HG02973 (cell line): ENCODE measurements around the gene OR5T1.

Experiments
- ATAC-seq: cut with Tn5 transposase; IDR thresholded peaks from one replicate; pipeline ENCODE4 v1.9.1; 2021; ENCODE audit warnings: moderate library complexity; ENCODE audit not compliant: unreplicated experiment

Gene OR5T1

GRCh38 chr11:56273854-56274253, at the start of gene OR5T1:
OR5T1 (plus strand) TSS chr11:56274154; CDS start chr11:56275639, 1,485 bp downstream.
- no peak for ATAC-seq

- no peak for ATAC-seq
These were observed 39.8 kb upstream of the OR5T1 start, which contains the start of gene OR5T2 for GRCh38 chr11:56234155-56234554. OR5T2 (minus strand) TSS chr11:56234255; CDS start chr11:56233062, 1,193 bp downstream.

- no peak for ATAC-seq
These were observed 22.0 kb upstream of the OR5T1 start, which contains the start of gene OR5T3 for GRCh38 chr11:56251954-56252353. OR5T3 (plus strand) TSS chr11:56252254; CDS start chr11:56252254, 0 bp downstream.

- no peak for ATAC-seq
These were observed 2.9 kb upstream of the OR5T1 start for GRCh38 chr11:56271092-56271491.

- no peak for ATAC-seq
These were observed 18.2 kb downstream of the OR5T1 start, which contains the start of gene OR8H1 for GRCh38 chr11:56292154-56292553. OR8H1 (minus strand) TSS chr11:56292254; CDS start chr11:56291062, 1,192 bp downstream.

- ATAC-seq = no peak
These were observed 22.9 kb downstream of the OR5T1 start for GRCh38 chr11:56296898-56297297.

- no peak for ATAC-seq
These were observed 33.9 kb downstream of the OR5T1 start for GRCh38 chr11:56307836-56308235.

- no peak for ATAC-seq
These were observed 40.9 kb downstream of the OR5T1 start, which contains the start of gene OR8K3 for GRCh38 chr11:56314844-56315243. OR8K3 (plus strand) TSS chr11:56315144; CDS start chr11:56318307, 3,163 bp downstream.
